Central memory CD4-positive, alpha-beta T cell (primary cell): ENCODE data around the gene DPP10.
"Not testable (repeated sequence)": the region's sequence is repeated elsewhere in the genome, so short reads cannot be mapped to it uniquely, and the experiment has no call there.

Experiments
- DNase-seq: peaks from one replicate; pipeline ENCODE4 v3.0.0; 2022

DPP10 gene

GRCh38 chr2:115011721-115012120 lies 569.3 kb downstream of the DPP10 start:
- DNase-seq = no peak

GRCh38 chr2:115022013-115022412 lies 579.6 kb downstream of the DPP10 start:
- DNase-seq = not testable (repeated sequence)

DNA sequence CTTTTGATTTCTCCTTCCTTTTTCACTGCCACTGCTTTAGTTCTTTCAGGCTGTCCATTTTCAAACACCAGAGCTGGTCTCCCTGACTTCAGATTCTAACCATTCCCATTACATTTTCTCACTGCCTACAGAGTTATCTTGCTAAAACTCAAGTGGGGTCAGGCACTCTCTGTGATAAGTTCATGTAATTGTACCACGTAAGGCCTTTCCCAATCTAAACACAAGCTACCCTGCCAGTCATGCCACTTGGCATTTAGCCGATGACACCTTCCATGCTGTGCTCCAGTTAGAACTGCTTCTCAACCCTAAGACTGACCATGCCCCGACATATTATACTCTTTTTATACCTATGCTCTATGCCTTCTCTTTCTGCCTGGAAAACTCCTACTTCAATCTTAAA lies 592.4 kb downstream of the DPP10 start:
- no peak for DNase-seq

DNA sequence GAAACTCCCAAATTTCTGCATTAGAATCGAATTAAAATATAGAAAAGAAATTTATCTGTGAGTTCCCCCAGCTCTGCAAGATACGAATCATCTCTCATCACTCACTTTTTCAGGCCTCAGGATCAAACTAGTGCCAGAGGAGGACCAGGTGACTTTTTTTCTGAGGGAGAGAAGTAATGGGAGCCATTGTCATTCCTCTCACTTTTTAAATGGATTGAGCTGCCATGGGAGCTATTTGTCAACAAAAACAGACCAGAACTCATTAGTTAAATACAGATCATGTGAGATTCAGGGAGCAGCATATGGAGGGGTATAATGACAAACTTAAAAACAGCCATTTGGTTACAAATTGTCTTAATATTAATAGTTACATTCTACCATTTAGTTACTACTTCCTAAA lies 594.4 kb downstream of the DPP10 start:
- DNase-seq = no peak

- DNase-seq = no peak
These were observed 615.0 kb downstream of the DPP10 start for GRCh38 chr2:115057473-115057872.

DNA sequence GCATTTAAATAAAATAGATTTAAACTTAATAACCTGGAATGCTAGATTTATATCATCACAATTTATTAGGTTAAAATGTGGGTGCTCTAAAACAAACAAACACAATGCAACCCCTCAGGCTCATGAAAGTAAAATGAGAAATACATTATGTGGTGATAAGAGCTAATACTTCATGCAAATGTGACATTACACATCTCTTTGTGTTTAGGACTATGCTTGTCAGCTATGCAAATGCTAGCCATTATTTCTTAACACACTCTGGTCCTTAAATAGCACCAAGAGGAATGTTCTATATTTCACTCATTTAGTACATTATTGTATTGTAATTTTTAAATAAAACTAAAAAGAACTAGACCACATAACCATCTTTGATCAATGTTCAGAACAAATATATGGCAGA lies 627.6 kb downstream of the DPP10 start:
- DNase-seq = no peak

GRCh38 chr2:115071534-115071933 lies 629.1 kb downstream of the DPP10 start:
- no peak for DNase-seq

DNA sequence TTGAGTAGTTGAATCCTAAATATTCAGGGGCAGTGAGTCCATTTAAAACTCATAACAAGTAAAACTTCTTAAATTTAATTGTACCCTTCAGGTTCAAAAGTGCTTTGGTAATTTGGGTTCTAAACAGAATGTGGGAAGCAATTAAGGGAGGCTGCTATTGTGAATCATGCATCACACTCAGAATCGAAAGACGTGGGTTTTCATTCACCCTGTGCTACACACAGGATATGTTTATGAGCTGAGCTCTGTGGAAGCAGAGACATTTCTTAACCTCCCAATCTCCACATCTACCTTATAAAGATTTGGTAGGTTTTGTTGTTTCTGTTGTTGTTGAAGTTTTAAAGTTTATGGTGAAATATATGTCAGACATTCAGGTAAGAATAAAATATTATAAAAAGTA lies 633.4 kb downstream of the DPP10 start:
- no peak for DNase-seq

DNA sequence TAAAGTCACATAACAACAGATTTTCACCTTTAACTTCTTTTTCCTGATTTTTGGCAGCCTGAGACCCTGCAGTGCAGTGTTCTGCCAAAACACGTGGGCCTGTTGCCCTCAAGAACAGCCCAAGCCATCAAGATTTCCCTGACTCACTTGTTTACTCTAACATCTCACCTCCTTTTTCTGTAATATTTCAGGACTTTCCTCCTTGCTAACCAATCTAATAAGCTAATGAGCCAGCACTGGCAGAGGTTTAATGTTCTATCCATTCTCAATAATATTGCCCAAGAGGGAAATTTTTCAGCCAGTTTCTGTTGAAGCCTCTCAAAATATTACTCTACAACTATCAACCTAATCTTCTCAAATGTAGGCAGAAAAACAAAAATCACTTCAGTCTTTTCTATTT lies 635.2 kb downstream of the DPP10 start:
- no peak for DNase-seq

- no peak for DNase-seq
These were observed 640.8 kb downstream of the DPP10 start for GRCh38 chr2:115083225-115083624.

DNA sequence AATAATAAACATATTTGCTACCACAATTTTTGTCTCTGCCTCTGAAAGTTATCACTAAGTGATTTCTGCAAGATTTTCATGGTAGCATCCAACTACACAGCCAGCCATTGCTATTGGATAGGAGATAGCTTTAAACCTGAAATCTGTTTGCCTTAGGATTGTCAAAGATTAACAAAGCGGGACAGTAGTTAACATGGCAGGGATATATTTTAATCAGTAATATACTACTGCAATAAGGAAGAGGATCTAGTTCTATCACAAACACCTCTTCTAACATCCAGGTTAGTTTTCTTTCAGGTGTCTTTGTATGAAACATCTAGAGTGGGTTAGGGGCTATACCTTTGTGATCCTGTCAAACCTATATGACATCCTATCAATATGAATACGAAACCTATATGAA lies 641.3 kb downstream of the DPP10 start:
- DNase-seq = no peak

DNA sequence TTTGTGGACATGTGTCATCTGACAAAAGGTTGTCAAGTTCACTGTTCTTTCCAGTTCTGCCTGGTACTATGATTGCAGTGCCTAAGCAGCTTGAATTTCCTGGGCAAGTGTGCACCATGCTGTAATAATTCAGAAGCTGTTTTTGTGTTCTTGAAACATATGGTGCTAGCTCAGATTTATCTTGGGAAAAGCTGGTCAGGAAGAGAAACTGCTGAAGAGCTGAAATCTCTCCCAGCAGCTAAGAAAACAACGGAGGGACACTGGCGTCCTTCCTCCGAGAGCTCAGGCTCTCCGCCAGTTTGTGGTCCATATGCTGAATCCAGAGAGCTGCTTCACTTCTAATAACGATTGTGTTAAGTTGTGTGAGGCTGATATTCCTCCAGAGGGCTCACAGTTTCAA lies 642.0 kb downstream of the DPP10 start:
- no peak for DNase-seq

GRCh38 chr2:115086051-115086620 lies 643.7 kb downstream of the DPP10 start:
- not testable (repeated sequence) for DNase-seq

DNA sequence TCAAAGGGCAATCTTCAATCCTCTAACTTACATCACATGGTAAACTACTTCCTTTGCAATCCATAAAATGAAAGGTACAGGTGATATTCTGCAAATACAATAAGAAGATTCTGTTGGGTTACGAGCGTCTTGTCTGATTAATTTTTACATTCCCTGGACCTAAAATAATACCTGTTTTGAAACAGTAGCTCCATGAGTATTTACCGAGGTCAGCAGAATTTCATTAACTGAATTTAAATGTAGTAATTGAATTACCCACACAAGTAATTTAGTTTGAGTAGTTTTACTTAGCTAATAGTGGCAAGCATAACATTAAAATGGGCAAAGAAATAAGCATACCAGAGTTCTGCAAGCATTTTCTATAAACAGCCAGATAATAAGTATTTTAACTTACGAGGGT lies 652.0 kb downstream of the DPP10 start:
- no peak for DNase-seq

- no peak for DNase-seq
These were observed 663.5 kb downstream of the DPP10 start for GRCh38 chr2:115105966-115106365.

DNA sequence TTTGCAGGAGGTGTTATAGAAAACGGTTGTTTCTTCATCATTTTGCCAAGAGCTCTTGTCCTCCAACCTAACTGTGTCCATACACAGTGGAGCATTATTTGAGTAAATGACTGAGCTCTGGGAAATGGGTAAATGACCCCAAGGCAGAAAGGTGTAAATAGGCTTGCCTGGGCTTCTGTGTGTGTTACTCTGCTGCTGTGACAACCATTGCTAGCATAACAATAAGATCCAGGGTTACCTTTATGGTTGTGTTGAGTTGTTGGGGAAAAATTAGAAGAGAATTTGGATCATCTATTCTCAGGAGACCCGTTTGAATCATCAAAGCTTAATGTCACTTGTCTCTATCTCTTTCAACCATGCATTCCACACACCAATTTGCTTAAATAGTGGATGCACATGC lies 672.7 kb downstream of the DPP10 start:
- no peak for DNase-seq

DNA sequence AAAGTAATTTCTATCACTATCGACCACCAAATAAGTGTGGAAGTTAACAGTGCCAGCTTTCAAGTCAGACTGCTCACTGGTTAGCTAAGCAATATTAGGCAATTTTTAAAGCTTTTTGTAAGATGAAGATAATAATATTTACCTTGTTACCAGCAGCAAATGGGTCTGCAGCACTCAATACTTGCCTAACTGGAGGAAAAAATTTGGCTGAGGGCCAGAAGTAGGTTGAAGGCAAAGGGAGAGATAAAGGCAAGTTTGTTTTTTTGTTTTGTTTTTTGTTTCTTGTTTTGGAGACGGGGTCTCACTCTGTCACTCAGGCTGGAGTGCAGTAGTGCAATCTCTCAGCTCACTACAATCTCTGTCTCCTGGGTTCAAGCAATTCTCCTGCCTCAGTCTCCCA lies 675.9 kb downstream of the DPP10 start:
- no peak for DNase-seq

- DNase-seq = no peak
These were observed 676.6 kb downstream of the DPP10 start for GRCh38 chr2:115119086-115119485.

DNA sequence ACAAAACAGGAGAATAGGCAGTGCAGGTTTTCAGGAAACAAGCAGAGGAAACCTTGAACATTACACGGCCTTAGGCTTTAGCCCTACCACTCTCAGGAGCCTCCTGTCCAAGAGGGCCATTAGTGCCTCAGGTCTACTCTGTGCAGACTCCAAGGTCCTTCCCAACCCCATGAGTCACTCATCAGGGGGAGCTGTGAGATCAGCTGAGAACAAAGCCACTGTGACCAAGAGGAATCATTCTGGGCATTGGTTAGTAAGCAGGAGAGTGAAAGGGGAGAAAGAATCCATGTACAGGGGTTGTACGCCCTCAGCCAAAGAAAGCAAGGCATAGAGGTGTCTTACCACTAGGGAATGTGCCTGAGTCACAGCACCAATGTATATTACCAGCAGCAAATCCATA lies 680.3 kb downstream of the DPP10 start:
- no peak for DNase-seq

GRCh38 chr2:115124817-115125216 lies 682.4 kb downstream of the DPP10 start:
- no peak for DNase-seq

GRCh38 chr2:115129536-115129935 lies 687.1 kb downstream of the DPP10 start:
- no peak for DNase-seq

- no peak for DNase-seq
These were observed 718.2 kb downstream of the DPP10 start for GRCh38 chr2:115160531-115161080.

GRCh38 chr2:115161081-115161770 lies 718.8 kb downstream of the DPP10 start:
- DNase-seq = no peak

- DNase-seq = no peak
These were observed 719.5 kb downstream of the DPP10 start for GRCh38 chr2:115161771-115162493.
